Osteoblast (primary cell): Measurements from ENCODE around the gene OGFOD2. TPM values are rescaled to one million over a fixed set of nuclear protein-coding genes. Genes with fewer than 3 reads are reported as not detected.

Source experiments
- DNase-seq: peaks from one replicate; pipeline ENCODE4 v3.0.0; 2011; ENCODE audit warnings: low spot score, mixed read lengths; ENCODE audit not compliant: insufficient read length; ENCODE audit errors: missing footprints
- H2AFZ ChIP-seq: 2 replicates; pipeline ENCODE4 v1.6.0; 2011; ENCODE audit warnings: mild to moderate bottlenecking, low read length
- H3K27ac ChIP-seq: 2 replicates; pipeline ENCODE4 v1.5.1; 2011; ENCODE audit warnings: mild to moderate bottlenecking, low read depth, low read length, moderate library complexity
- H3K27me3 ChIP-seq: 2 replicates; pipeline ENCODE4 v1.6.0; 2012; ENCODE audit warnings: mild to moderate bottlenecking, control low read depth, inconsistent platforms, low read length, moderate library complexity; ENCODE audit not compliant: insufficient read depth
- H3K36me3 ChIP-seq: 2 replicates; pipeline ENCODE4 v1.5.1; 2011; ENCODE audit warnings: mild to moderate bottlenecking, low read length, control low read depth, moderate library complexity; ENCODE audit not compliant: insufficient read depth
- H3K4me1 ChIP-seq: 2 replicates; pipeline ENCODE4 v1.5.1; 2011; ENCODE audit warnings: mild to moderate bottlenecking, low read length, control low read depth, moderate library complexity; ENCODE audit not compliant: insufficient read depth
- H3K4me2 ChIP-seq: 2 replicates; pipeline ENCODE4 v1.6.0; 2011; ENCODE audit warnings: mild to moderate bottlenecking, low read length; ENCODE audit not compliant: insufficient read depth
- H3K4me3 ChIP-seq: fragments of 200-600 bp; sonication (generic); 3 replicates; pipeline ENCODE4 v1.5.1; 2012; ENCODE audit warnings: mild to moderate bottlenecking, low read length, inconsistent platforms; ENCODE audit not compliant: insufficient read depth
- H3K79me2 ChIP-seq: 2 replicates; pipeline ENCODE4 v1.6.0; 2012; ENCODE audit warnings: mild to moderate bottlenecking, low read length, control low read depth, inconsistent platforms; ENCODE audit not compliant: insufficient read depth
- H3K9me3 ChIP-seq: 2 replicates; pipeline ENCODE4 v1.5.1; 2011; ENCODE audit warnings: low read depth, low read length, control low read depth
- H4K20me1 ChIP-seq: 2 replicates; pipeline ENCODE4 v1.6.0; 2012; ENCODE audit warnings: mild to moderate bottlenecking, low read length, control low read depth; ENCODE audit not compliant: insufficient read depth
- CTCF ChIP-seq: IDR thresholded peaks from 2 replicates; pipeline ENCODE4 v1.5.1; 2011; ENCODE audit warnings: mild to moderate bottlenecking, low read depth, low read length, moderate library complexity; ENCODE audit errors: extremely low read depth
- total RNA-seq: library from RNA; depleted of rRNA; stranded (reverse); fragments of >200 nt; gene quantifications from 2 replicates; pipeline ENCODE4 v1.2.3, GENCODE V29; 2012

Gene OGFOD2
- total RNA-seq, 1 donor = 6.5 TPM

- no peak for TF ChIP-seq CTCF
- Histone ChIP-seq H4K20me1 (peaks cover 36% of the 10 kb centered on the region), H2AFZ (no peak overlapping the region)
These were observed 15.4 kb upstream of the OGFOD2 start for GRCh38 chr12:122959566-122960192.

DNA sequence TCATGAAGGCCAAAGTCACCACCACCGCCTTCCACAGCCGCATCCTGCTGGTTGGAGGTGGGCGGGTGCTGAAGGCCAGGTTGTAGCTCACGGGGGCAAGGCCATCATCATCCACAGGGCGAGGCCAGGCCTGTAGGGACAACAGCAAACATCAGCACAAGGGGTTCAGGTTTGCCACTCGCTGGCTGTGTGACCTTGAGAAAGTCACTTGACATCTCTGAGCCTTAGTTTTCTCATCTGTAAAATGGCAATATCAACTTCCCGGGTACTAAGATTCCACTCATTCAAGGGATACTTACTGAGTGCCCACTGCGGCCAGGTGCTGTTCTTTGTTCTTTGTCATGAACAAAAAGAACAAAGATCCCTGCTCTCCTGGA, 14.9 kb upstream of the OGFOD2 start:
- H3K79me2 ChIP-seq = peaks cover 25% of the 10 kb centered on the region
- no peak for TF ChIP-seq CTCF
- no peaks in the 10 kb centered on the region for H3K9me3 ChIP-seq
- DNase-seq = no peak
- H3K36me3 ChIP-seq = peaks cover 19% of the 10 kb centered on the region
- H3K4me2 ChIP-seq = no peak overlapping the region
- no peak overlapping the region for H2AFZ ChIP-seq
- H3K4me3 ChIP-seq = no peak overlapping the region
- H3K27me3 ChIP-seq = no peaks in the 10 kb centered on the region
- peaks cover 19% of the 10 kb centered on the region for H3K4me1 ChIP-seq
- H4K20me1 ChIP-seq = peaks cover 36% of the 10 kb centered on the region
- no peak overlapping the region for H3K27ac ChIP-seq

More at GRCh38 chr12:122959566-122960192, 15.4 kb upstream of the OGFOD2 start:
- no peaks in the 10 kb centered on the region for H3K27me3 ChIP-seq
- DNase-seq = peak; percentile 53
- no peak overlapping the region for H3K4me3 ChIP-seq
- no peaks in the 10 kb centered on the region for H3K9me3 ChIP-seq
- H3K27ac ChIP-seq = no peak overlapping the region
- H3K79me2 ChIP-seq = peaks cover 20% of the 10 kb centered on the region
- peaks cover 19% of the 10 kb centered on the region for H3K36me3 ChIP-seq
- no peak overlapping the region for H3K4me2 ChIP-seq
- H3K4me1 ChIP-seq = peaks cover 14% of the 10 kb centered on the region

- Histone ChIP-seq H3K36me3 (peaks cover 19% of the 10 kb centered on the region), H3K79me2 (peaks cover 28% of the 10 kb centered on the region), H3K9me3 (no peaks in the 10 kb centered on the region), H3K4me1 (peaks cover 21% of the 10 kb centered on the region), H3K27ac (no peak overlapping the region), H3K27me3 (no peaks in the 10 kb centered on the region), H3K4me3 (no peak overlapping the region), H2AFZ (no peak overlapping the region), H4K20me1 (peaks cover 36% of the 10 kb centered on the region), H3K4me2 (no peak overlapping the region)
- peak; percentile 87 for DNase-seq
- TF ChIP-seq CTCF = no peak
These were observed 13.3 kb upstream of the OGFOD2 start for GRCh38 chr12:122961531-122962329.

DNA sequence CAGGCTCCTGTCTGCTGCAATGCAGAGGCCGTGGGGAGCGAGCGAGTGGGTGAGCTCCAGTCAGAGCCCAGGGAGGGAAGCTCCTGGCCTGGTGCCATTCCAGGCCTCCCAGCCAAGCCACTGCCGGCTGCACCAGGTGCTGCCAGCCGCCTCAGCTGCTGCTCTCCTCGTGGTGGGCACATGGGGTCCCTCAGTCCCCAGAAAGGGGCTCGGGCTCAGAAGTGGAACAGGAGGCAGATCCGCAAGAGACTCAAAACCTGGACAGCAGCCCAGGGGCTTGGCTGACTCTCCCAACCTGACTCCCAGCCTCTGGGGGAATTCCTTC, 11.1 kb upstream of the OGFOD2 start:
- DNase-seq = peak; percentile 96
- H3K4me3 ChIP-seq = peak overlapping the region; percentile 25
- H3K9me3 ChIP-seq = no peaks in the 10 kb centered on the region
- peak overlapping the region; percentile 95 for H3K4me2 ChIP-seq
- H3K4me1 ChIP-seq = peaks cover 21% of the 10 kb centered on the region
- H3K27me3 ChIP-seq = no peaks in the 10 kb centered on the region
- H4K20me1 ChIP-seq = peaks cover 32% of the 10 kb centered on the region
- no peak overlapping the region for H2AFZ ChIP-seq
- no peak for TF ChIP-seq CTCF
- H3K27ac ChIP-seq = no peak overlapping the region
- H3K79me2 ChIP-seq = peaks cover 28% of the 10 kb centered on the region
- H3K36me3 ChIP-seq = peaks cover 7% of the 10 kb centered on the region
